Fibroblast of the aortic adventitia (primary cell): ENCODE data around the gene GTF2F2. TPM values are rescaled to one million over a fixed set of nuclear protein-coding genes. Genes with fewer than 3 reads are reported as not detected.

Experiments
- DNase-seq: peaks from one replicate; pipeline ENCODE4 v3.0.0-alpha.2; 2010; ENCODE audit warnings: low read depth
- H3K4me3 ChIP-seq: 2 replicates; pipeline ENCODE4 v1.5.1; 2011; ENCODE audit warnings: low read depth, mild to moderate bottlenecking, control low read depth, low read length, moderate library complexity
- total RNA-seq: library from RNA; depleted of rRNA; stranded (reverse); fragments of >200 nt; gene quantifications from 2 replicates; pipeline ENCODE4 v1.2.3, GENCODE V29; 2012; ENCODE audit warnings: low replicate concordance
- TF ChIP-seq, protein P1 (sequence below): IDR thresholded peaks from 2 replicates; pipeline ENCODE4 v1.5.1; 2011; ENCODE audit warnings: mild to moderate bottlenecking, low read length, control low read depth, inconsistent platforms; ENCODE audit not compliant: insufficient read depth

GTF2F2 gene
- total RNA-seq, 1 donor = 19.0 TPM

DNA sequence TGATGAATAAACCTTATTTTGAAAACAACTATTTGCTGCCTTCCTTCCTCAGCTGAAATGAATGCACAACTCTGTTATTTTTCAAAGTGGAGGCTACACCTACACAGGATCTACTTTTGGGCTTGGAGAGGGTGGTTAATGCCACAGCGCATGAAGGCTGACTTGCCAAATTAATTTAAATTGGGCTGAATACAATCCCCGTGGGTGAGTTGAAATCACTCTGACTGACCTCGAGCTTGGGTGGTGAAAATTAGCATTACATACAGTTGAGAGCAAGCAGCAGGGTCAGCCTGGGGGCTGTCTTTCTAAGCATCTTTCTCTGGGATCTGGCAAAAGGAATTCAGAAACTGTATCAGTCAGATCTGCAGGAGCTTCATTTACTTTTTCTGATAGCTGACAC, 182.2 kb downstream of the GTF2F2 start:
- DNase-seq = no peak
- H3K4me3 ChIP-seq = no peak overlapping the region
- TF ChIP-seq, protein P1, sequence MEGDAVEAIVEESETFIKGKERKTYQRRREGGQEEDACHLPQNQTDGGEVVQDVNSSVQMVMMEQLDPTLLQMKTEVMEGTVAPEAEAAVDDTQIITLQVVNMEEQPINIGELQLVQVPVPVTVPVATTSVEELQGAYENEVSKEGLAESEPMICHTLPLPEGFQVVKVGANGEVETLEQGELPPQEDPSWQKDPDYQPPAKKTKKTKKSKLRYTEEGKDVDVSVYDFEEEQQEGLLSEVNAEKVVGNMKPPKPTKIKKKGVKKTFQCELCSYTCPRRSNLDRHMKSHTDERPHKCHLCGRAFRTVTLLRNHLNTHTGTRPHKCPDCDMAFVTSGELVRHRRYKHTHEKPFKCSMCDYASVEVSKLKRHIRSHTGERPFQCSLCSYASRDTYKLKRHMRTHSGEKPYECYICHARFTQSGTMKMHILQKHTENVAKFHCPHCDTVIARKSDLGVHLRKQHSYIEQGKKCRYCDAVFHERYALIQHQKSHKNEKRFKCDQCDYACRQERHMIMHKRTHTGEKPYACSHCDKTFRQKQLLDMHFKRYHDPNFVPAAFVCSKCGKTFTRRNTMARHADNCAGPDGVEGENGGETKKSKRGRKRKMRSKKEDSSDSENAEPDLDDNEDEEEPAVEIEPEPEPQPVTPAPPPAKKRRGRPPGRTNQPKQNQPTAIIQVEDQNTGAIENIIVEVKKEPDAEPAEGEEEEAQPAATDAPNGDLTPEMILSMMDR = no peak

DNA sequence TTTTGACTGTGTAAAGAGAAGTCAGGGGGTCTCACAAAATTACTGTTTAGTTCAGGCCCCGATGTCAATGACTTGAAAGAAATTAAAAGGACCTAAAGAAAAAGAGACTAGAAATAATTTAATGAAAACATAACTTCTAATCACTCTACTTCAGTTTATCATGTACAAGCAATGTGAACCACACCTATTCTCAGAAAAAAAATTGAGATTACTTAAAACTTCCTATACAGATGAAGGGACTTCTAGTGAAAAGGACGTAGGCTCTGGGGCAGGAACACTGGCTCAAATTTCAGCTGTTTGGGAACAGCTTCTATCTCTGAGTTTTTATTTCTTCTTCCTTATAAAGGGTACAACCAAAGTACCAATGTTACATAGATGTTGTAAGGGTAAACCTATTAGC, 182.7 kb downstream of the GTF2F2 start:
- no peak for DNase-seq
- TF ChIP-seq, protein P1 = no peak
- H3K4me3 ChIP-seq = no peak overlapping the region

DNA sequence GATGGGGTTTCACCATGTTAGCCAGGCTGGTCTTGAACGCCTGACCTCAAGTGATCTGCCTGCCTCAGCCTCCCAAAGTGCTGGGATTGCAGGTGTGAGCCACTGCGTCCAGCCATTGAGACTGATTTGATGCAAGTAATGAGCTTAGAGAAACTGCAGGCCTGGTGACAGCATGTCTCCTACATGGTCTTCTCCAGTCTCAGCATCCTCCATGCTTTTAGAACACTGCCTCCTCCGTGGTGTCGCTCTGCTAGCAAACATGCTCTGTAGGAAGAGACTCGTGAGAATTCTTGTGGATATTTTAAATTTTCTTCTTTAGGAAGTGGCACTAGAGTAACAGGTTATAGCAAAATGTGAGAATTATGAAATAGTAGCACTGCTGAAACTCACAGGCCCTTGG, 183.6 kb downstream of the GTF2F2 start:
- TF ChIP-seq, protein P1 = no peak
- H3K4me3 ChIP-seq = no peak overlapping the region
- DNase-seq = no peak

DNA sequence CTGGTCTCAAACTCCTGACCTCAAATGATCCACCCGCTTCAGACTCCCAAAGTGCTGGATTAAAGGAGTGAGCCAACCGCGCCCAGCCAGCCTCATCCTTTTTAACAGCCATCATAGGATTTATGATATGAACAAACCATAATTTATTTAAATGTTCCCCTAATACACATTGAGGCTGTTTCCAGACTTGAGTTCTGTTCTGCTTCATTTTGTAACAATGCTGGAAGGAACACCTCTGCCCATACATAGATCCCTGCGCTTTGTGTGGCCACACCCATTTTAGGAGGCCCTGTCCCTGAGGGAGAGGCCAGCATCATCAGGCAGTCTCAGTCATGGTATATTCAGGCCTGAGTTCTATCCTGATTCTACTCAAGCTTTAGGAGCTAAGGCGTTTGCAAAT, 184.8 kb downstream of the GTF2F2 start:
- H3K4me3 ChIP-seq = no peak overlapping the region
- TF ChIP-seq, protein P1 = no peak

DNA sequence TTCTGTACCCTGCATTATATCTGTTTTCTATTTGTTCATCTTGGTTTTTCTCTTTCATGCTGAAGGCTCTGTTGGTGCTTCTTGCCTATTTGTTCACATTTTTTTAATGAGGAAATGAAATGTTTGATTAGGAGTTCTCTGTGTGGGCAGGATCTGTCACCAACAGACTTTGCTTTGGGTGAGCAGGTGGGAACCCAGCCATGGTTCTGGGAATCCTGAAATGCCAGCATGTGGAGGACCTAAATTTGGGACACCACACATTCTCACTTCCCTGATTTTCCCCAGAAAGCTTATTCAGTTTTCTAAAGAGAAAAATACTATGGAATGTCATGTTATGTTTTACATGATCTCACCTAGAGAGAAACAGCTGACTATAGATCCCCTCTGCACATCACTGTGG, 186.7 kb downstream of the GTF2F2 start:
- TF ChIP-seq, protein P1 = no peak
- H3K4me3 ChIP-seq = no peak overlapping the region
- no peak for DNase-seq

More for the DNA sequence above, 184.8 kb downstream of the GTF2F2 start:
- no peak for DNase-seq

DNA sequence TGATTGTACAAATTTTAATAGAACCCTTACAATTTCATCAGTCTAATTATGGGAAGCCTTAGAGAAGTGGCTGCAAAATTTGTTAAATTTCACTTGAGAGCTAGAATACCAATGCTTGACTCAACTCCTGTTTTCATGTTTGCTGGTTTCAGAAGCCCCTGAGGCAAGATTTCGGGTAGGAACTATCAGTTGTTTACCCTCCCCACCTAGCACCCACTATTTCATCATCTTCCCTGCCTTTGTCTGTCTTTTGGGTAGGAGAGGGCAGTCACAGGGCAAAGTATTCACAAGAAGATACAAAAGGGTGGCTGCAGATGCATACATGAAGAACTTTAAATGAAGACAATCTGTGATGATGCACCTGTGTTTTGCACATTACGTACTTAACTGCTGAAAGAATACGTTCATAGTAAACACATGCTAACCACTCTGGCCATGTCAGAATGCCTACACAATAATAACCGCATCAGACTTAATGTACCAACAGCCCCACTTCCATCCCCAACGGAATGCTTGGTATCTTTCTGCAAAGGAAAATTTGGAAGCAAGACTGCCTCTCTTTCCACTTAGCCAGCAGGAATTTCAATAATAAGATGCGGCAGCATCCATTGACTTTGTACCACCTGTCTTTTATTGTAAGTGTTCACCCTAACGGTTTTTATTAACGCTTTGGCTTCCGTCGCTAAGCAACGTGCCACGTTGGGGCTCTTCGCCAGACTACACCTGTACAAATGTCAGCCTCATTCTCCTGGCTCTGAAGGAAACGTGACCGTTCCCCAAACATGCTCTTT, 190.2 kb downstream of the GTF2F2 start:
- no peak for DNase-seq
- no peak overlapping the region for H3K4me3 ChIP-seq
- TF ChIP-seq, protein P1 = no peak

DNA sequence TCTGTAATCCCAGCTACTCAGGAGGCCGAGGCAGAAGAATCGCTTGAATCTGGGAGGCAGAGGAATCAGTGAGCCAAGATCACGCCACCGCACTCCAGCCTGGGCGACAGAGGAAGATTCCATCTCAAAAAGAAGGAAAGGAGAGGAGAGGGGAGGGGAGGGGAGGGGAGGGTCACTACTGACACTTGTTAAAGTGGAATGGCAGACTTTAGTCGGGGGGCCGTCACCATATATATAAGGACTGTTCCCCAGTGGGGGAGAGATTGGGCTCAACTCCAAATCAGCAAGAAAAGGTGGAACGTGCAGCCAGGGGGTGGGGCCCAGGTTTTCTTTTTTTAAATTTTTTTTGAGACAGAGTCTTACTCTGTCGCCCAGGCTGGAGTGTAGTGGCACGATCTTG, 194.5 kb downstream of the GTF2F2 start:
- TF ChIP-seq, protein P1 = no peak
- DNase-seq = no peak
- no peak overlapping the region for H3K4me3 ChIP-seq
